Measurements from ENCODE around the gene CDH26.

CDH26 gene

DNA sequence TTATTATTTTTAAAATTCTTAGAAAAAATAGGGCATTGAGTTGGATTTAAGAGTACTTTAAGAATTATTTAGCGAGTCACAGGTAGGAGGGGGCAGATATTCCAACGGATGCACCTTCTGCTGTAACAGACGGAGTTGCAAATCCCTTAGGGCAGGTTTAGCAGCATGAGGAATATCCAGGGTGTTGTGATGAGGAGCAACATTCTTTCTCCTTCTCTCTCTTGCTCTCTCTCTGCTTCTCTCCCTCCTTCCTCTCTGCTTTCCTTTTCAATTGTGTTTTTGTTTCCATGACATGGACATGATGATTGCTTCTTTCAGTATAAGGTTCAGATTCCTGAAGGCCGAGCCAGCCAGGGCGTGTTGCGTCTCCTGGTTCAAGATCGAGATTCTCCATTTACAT, 28.9 kb downstream of the CDH26 start:
- no peak for DNase-seq

- no peak for DNase-seq
Observed at GRCh38 chr20:59988141-59988540, 29.9 kb downstream of the CDH26 start.

DNA sequence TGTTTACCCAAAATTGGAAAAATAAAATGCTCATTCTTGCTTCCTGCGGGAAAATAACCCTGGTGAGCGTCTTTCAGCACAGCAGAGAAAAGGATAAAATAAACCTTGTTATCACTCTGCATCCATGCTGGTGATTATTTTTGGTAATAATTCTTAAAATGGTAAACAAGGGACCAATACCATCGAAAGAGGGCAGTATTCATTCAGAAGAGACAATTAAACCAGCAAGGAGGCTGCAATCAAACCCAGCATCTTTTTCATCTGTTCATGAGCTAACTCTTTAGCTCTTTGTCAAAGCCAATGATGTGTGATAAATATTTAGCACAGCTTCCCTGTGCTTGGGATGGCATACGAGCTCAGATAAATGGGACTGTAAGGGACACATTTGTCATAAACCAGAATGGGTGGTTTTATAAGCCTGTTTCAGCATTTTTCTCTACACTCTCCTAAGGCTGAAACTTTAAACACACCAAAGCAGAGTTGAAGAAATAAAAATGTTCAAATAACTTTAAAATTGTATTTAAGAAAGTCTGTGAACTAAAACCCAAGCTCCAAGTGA, 34.4 kb downstream of the CDH26 start:
- no peak for DNase-seq

GRCh38 chr20:59993736-59994430, 35.7 kb downstream of the CDH26 start:
- DNase-seq = no peak

DNA sequence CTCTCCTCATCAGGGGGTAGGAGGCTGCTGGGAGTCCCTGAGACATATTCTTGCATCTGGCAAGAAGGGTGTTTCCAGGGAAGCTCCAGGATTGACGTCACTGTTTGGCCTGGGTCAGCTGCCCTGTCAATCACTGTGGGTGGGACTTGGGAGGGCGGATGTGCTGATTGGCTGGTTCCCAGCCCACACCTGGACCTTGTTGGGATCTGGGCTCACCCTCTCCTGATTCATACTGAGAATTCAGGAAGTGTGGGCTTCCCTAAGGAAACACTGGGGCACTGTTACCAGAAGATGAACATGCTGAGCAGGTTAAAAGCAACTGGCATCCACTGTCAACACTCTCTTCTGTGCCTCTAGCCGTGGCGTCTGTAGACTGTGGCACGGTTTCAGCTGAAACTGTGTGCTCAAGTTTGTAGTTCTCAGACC, 36.5 kb downstream of the CDH26 start:
- DNase-seq = no peak

DNA sequence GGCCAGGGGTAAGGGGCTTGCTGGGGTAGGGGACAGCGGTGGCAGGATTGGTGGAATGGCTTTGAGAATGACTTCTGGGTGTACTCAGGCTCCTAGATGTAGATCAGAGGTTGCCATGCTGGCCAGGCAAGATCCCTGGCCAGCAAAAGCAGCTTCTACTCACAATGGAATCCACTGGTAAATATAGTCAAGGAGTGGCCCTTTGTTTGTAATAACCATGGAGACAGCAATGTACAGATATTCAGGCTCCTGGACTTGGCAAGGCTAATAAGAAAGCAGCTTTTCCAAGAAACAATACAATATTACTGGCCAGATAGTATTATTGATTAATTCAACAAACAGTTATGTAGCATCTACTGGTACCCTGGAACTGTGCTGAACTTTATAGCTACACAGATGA, 37.9 kb downstream of the CDH26 start:
- DNase-seq = no peak

- no peak for DNase-seq
Observed at GRCh38 chr20:59997896-59998295, 39.7 kb downstream of the CDH26 start.

GRCh38 chr20:59999502-59999901, 41.3 kb downstream of the CDH26 start:
- no peak for DNase-seq

GRCh38 chr20:60000271-60001042, 42.2 kb downstream of the CDH26 start:
- no peak for DNase-seq

DNA sequence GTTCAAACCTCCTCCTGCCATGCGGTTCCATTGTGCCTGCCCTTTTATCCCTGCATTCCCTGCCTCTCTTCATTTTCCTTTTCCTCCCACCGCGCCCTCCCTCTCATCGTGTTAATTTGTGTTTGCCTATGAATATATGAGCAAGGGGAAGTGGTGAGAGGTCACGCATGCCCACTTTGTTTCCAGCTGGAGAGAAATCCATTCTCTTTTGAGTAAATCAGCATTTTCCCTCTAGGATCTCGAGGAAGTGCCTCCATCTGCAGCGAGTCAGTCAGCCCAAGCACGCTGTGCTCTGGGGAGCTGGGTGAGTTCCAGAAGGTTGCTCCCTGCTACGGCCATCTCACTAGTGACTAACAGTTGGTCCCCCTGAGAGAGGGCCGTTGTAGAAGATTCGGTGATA, 42.9 kb downstream of the CDH26 start:
- DNase-seq = no peak

GRCh38 chr20:60003776-60004175, 45.6 kb downstream of the CDH26 start:
- no peak for DNase-seq

DNA sequence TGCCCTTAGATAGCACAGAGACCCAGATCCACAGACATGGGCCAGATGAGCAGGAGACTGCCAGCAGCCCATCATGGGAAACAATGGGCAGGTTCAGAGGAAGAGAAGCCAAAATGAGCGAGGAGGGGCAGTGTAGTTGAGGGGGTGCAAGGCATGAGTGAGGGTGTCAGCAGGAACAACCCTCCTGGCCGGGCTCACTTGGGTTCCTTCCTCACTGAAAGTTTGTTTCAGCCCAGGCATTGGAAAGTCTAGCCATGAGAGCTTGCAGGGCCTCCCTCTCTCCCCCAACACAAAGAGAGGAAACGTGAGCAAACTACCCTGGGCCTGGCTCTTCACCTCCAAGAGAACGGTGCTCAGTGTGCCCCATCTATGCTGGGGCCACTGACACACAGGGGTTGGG, 48.0 kb downstream of the CDH26 start:
- DNase-seq = no peak

GRCh38 chr20:60007464-60007863, 49.2 kb downstream of the CDH26 start:
- no peak for DNase-seq

DNA sequence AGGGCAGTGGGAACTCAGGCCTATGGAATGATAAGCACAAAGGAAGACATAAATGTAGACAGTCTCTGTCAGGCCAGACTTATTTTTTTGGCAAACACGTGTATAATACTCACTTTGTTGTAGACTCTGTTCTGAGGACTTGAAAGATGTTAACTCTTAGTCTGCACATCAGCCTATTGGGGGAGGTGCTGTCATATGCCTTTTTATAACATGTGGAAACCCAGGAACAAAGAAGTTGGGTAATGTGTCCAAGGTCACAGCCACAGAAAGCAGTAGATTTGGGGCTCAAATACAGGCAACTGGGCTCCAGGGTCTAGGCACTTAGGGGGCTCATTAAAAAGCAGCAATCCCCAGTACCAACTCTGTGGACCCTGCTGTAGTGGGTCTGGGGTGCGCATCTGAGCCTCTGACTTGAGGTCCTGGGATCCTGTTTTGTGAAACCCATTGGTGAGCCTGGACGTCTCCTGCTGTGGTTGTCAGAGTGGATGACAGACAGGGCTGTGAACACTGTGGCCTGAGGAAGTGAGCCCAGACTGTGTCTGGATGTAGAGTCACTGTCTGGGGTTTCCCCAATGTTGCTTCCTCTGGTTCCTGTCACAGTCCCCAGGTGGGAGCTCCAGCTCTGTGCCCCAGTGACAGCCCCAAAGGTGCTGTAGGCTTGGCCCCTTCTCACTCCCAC, 50.0 kb downstream of the CDH26 start:
- DNase-seq = no peak

- no peak for DNase-seq
Observed at GRCh38 chr20:60009318-60009717, 51.1 kb downstream of the CDH26 start.

DNA sequence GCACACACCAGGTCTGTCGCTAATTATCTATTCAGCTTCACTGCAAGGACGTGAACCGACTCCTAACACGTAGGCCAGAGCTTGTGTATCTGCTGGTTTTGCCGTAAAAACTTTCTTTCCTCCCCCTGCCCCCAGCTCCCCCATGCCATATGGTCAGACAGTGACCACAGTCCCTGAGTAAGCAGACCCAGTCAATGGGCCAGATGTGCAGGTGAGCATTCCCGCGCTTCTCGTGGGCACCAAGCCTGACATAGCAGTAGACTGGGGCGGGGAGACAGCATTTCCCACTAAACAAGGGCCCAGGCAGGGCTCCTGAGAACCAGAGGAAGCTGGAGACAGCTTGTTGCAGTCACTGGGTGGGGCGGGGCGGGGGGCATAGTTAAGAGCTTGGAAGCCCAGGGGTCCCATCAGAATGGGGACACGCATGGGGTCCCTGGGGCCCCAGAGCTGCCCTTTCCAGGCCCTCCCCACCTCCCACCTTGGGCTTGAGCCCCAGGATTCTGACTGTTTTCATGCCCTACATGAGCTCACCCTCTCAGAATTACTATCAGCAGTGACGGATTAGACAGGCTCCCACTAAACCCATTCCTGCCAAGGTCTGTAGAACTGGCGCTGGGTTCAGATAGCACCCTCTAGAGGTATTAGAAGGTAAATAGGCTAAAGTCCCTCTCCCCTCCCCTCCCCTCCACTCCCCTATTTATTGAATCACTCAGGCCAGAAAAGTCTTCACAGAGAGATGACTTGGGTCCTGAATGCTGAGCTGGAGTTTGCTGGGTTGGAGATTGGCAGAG, 51.8 kb downstream of the CDH26 start:
- no peak for DNase-seq

GRCh38 chr20:60010689-60011458, 52.7 kb downstream of the CDH26 start:
- no peak for DNase-seq

- no peak for DNase-seq
Observed at GRCh38 chr20:60011512-60012507, 53.6 kb downstream of the CDH26 start.

GRCh38 chr20:60013296-60014139, 55.3 kb downstream of the CDH26 start:
- DNase-seq = no peak

- DNase-seq = no peak
Observed at GRCh38 chr20:60016406-60016805, 58.2 kb downstream of the CDH26 start.

Measured in activated gamma-delta T cell (primary cell).